Activated CD4-positive, alpha-beta T cell treated with anti-CD3 and anti-CD28 coated beads, Interleukin-2, amount 50 U/mL, for 24 hours (primary cell): ENCODE results near the gene GTPBP10.
A peak's percentile ranks its signal among the peaks of the same experiment; 100 is the strongest.
"Not testable (repeated sequence)": the region's sequence is repeated elsewhere in the genome, so short reads cannot be mapped to it uniquely, and the experiment has no call there.

Experiments used
- DNase-seq, 2 donors: peaks; one replicate each; pipeline ENCODE4 v3.0.0-alpha.2; 2020; ENCODE audit warnings: low read depth in 1 of 2, low spot score in 1 of 2

GTPBP10 gene, protein sequence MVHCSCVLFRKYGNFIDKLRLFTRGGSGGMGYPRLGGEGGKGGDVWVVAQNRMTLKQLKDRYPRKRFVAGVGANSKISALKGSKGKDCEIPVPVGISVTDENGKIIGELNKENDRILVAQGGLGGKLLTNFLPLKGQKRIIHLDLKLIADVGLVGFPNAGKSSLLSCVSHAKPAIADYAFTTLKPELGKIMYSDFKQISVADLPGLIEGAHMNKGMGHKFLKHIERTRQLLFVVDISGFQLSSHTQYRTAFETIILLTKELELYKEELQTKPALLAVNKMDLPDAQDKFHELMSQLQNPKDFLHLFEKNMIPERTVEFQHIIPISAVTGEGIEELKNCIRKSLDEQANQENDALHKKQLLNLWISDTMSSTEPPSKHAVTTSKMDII

DNA sequence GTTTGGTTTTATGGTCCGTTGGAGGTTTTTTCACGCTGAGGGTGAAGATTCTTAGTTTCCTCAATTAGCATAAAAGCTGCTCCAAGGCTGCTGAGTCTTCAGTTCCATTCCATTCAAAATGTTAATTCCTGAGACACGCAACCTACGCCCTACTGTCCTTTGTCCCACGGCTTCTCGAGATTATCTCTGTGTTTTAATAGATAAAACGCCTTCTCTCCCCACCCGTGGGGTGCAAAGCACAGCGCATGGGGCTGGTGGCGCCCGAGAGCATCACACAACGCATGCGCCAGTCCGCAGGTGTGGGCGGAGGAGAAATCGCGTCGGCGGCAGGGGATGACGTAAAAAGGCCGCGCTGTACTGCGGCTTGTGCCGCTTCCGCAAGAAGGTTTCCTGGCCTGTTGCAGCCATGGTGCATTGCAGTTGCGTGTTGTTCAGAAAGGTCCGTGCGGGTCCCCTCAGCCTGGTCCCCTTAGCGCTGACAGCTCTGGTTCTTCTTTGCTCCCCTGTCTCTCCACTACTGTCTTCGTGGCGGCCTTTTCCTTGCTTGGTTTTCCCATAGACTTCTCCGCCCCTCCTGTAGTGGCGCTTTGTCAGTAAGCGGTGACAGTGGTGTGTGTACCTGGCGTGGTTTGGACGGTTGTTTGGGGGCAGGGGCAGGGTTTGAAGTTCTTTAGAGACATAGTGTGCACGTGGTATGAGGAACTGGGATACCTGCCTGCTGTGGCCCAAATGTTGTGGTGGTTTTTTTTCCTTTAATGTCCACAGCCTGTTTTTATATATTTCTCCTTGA is at the start of gene GTPBP10:
TSS of gene GTPBP10 (plus strand) at position 381 of the 790 bp plus-strand sequence. CDS start at position 407, 26 bp downstream.
- peak; percentile 94 for DNase-seq

DNA sequence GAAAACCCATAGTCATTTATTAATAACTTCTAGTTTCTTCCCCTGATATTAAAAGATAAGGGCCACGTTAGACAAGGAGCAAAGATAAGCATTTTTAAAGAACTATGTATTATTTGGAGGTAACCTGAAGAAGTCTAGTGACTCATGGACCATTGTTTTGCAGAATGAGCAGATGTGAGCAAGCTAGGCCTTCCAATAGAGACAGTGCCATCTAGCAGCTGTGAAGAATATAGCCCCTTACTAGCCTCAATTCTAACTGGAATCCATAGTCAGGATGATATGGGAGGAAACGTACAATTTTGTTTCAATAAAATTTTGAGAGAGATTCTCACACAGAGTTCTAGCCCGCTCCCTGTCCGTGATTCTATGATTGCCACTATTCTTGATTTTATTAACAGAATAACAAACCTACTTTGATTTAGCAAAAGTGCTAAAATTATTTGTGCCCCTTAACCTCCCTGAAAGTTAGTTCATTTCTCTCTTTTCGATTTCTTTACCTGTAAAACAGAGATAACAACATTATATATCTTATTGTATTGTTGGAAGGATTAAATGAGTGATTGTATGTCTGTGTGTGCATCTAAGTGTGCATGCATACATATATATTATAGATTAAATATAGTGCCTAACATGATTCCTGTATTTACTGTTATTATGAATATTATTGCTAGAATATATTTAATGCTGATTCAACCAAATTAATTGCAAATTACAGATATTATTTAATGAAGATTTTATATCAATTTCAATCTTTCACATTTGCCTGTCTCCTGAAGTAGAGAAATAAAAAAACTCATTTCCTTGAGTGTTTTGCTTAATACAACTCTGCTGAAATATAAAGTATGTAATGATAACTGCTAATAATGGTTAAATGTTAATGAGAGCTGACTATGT is 48.1 kb upstream of the GTPBP10 start:
- DNase-seq, result no peak

DNA sequence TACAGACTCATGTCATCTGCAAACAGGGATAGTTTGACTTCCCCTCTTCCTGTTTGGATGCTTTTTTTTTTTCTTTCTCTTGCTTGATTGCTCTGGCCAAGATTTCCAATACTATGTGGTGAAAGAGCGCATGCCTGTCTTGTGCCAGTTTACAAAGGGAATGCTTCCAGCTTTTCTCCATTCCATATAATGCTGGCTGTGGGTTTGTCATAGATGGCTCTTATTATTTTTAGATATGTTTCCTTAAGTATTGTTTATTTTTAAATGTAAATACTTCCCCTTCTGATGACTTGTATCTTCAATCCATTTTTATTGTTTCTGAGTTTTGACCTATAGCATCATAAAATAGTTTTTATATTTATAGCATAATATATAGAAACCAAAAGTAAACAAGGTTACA is 43.3 kb upstream of the GTPBP10 start:
- DNase-seq, result no peak

- DNase-seq, result no peak
Measured at GRCh38 chr7:90309872-90310271, 36.6 kb upstream of the GTPBP10 start.

- no peak for DNase-seq
Measured at GRCh38 chr7:90311175-90311574, 35.3 kb upstream of the GTPBP10 start.

DNA sequence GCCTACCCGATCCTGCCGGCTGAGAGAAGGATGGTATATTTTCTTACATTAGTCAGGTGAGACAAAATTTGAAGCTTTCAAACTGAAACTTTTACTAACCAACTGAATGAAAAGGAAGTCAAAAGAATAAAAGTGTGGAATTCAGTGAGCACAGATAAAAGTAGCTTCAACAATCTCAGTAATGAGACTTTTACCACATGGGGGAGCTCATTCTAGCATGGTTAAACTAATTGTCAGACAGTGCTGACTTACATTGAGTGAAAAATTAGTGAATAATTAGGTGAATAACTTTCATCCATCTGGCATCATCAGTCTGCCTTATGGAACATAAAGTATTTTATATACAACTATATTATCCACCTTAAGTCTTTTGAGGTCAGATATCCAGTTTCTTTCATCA is 33.8 kb upstream of the GTPBP10 start:
- DNase-seq, result no peak

DNA sequence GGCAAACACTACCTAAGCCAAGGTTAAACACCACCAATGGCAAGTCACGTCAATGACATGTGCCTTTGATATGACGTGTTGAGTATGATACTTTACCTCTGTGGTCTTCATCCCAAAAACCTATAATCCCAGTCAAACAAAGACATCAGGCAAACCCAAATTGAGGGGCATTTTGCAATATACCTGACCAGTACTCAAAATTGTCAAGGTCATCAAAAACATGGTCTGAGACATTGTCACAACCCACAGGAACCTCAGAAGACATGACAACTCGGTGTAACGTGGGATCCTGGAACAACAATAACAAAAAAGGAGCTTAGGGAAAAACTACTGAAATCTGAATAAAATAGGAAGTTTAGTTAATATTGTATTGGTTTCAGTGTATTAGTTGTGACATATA is 32.6 kb upstream of the GTPBP10 start:
- no peak for DNase-seq

GRCh38 chr7:90320014-90320413 is 26.5 kb upstream of the GTPBP10 start:
- DNase-seq, result no peak

- DNase-seq, result no peak
Measured at GRCh38 chr7:90320418-90320800, 26.1 kb upstream of the GTPBP10 start.

DNA sequence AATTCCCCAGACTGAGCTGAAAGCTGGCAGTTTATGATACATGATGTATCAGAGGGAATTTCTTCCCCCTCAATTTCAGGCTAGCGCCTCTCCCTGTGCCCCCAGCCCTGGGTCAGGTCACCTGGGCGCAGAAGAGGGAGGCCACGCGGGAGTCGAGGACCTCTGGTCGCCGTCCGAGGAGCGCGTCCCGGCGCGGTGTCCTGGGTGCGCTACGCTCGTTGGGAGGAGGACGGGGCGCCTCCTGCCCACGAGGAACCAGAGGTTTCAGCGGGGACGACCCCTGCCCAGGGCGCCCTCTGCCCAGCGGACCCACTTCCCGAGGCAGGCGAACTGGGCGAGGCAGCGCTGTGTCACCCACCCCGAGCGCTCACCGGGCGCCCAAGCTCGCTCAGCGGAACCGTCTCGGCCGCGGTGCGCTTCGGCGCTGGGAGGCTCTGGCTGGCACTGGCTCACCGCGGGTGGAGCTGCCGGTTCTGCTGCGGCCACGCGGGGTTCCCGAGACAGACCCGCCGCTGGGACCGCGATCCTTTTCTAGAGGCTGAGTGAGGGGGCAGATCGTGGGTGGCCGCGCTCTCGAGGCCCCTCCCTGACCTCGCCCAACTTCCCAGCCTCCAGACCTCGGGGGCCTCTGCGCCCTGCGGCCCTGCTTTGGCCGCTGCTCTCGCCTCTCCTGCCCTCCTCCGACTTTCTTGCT is 25.6 kb upstream of the GTPBP10 start, which contains the start of gene FAM237B:
TSS of gene FAM237B (minus strand) at position 504 of the 694 bp plus-strand sequence. CDS start 1,556 bp downstream, outside the sequence.
- DNase-seq, result no peak

GRCh38 chr7:90322837-90323236 is 23.7 kb upstream of the GTPBP10 start:
- DNase-seq, result no peak

GRCh38 chr7:90326500-90326899 is 20.0 kb upstream of the GTPBP10 start:
- DNase-seq, result no peak

DNA sequence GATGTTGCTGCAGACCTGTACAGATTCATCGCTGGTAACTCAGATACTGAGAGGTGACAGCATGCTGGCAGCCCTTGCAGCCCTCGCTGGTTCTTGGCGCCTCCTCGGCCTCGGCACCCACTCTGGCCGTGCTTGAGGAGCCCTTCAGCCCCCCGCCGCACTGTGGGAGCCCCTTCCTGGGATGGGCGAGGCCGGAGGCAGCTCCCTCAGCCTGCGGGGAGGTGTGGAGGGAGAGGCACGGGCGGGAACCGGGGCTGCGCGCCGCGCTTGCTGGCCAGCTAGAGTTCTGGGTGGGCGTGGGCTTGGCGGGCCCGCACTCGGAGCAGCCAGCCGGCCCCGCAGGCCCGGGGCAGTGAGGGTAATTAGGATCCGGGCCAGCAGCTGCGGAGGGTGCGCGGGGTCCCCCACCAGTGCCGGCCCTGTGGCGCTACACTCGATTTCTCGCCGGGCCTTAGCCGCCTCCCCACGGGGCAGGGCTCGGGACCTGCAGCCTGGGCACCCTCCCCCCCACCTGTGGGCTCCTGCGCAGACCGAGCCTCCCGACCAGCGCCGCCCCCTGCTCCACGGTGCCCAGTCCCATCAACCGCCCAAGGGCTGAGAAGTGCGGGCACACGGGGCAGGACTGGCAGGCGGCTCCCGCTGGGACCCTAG is 12.2 kb upstream of the GTPBP10 start:
- no peak for DNase-seq

- not testable (repeated sequence) for DNase-seq
Measured at GRCh38 chr7:90334926-90335325, 11.6 kb upstream of the GTPBP10 start.

DNA sequence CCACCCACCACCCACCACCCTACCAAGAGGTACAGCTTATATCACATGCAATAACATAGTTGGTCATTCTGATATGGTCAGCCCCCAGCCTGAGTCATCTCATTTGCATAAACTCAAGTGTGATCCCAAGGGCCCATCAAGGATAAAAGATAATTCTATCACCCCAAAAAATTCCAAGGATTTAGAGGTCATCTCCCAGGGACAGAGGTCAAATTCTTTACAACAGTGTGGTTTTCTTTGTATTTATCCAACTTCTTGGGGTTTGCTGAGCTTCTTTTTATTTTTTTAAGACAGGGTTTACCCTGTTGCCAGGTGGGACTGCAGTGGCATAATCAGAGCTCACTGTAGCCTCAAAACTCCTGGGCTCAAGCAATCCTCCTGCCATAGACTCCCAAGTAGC is 9.4 kb upstream of the GTPBP10 start:
- no peak for DNase-seq

GRCh38 chr7:90345016-90345415 is 1.5 kb upstream of the GTPBP10 start:
- DNase-seq, result no peak

- DNase-seq, result no peak
Measured at GRCh38 chr7:90345595-90346335, 751 bp upstream of the GTPBP10 start.

DNA sequence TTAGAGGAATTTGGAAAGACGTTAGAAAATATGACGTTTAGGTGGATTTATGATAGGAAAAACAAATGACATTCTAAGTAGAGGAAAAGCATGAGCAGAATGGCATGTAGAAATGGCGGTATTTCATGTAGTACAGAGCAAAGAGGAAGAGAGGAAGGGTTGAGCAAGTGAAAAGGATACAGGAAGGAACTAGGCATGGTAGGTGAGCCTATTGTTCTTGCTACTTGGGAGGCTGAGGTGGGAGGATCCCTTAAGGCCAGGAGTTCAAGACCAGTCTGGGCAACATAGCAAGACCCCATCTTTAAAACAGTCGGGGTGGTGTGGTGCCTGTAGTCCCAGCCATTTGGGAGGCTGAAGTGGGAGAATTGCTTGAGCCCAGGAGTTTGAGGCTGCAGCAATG is 1.2 kb downstream of the GTPBP10 start:
- no peak for DNase-seq

DNA sequence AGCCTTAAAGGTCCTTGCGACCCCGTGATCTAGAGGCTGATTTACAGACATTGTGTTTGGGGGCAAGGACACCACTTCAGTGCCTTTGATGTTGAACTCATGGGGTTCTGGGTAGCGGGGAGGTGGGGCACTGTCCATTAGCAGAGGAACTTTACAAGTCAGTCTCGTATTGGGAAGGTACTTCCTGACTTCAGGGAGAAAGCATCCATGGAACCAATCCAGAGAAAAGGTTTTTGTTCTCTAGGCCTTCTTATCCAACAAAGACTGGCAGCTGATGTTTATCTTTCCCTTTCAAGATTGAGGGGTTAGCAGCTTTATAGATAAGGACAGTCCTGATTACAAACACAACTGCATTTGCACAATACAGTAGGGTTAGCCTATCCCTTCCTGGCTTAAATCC is 2.8 kb downstream of the GTPBP10 start:
- no peak for DNase-seq
